ENCODE measurements around the gene PLCG2. TPM values are rescaled to one million over a fixed set of nuclear protein-coding genes. Genes with fewer than 3 reads are reported as not detected.

PLCG2 gene
- total and polyA plus RNA-seq, 2 of the 8 experiments (the other 6 are each of a cell fraction or from before 2014, with no cell fraction given), result 6.1 to 6.9 TPM

DNA sequence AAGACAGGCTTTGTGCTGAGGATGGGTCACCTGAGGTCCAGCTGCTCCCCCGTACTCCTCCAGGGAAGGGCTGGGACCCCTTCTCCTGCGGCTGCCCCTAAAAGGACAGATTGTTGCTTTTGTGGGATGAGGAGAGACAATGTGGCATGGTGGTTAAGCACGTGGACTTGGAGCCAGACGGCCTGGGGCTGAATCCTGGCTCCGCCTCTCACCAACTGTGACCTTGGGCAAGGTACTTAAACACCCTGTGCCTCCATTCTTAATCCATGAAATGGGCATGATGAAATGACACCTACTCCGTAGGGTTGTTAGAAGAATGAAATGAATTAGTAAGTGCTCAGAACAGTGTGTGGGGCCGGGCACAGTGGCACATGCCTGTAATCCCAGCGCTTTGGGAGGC lies 39.6 kb upstream of the PLCG2 start:
- Histone ChIP-seq H3K4me3 (ENCODE audit: extremely low read depth in 1 of 4, insufficient read depth in 2 of 4, low read depth in 3 of 4, low read length in 4 of 4) (no peak overlapping the region), H3K27me3 (replicated peaks in 1 of 4; ENCODE audit: control insufficient read depth in 3 of 4, extremely low read depth in 1 of 4, insufficient read depth in 3 of 4, low read length in 3 of 4) (no peaks in the 10 kb centered on the region), H3K4me2 (ENCODE audit: insufficient read depth in 1 of 2, low read depth in 2 of 2, low read length in 2 of 2) (no peak overlapping the region), H2BK5ac (ENCODE audit: low read depth, low read length) (no peak overlapping the region), H3K9ac (replicated peaks in 1 of 4; ENCODE audit: extremely low read depth in 1 of 4, low read depth in 3 of 4, low read length in 3 of 4) (no peak overlapping the region), H3K23ac (ENCODE audit: insufficient read length) (no peak overlapping the region), H2BK120ac (replicated peaks; ENCODE audit: low read depth, low read length) (no peak overlapping the region), H3K4me1 (replicated peaks in 1 of 4; ENCODE audit: control insufficient read depth in 3 of 4, insufficient read depth in 4 of 4, low read length in 3 of 4) (peaks cover 0 to 2% (median 0%) of the 10 kb centered on the region in 4 experiments; a peak in 3 of 7 replicates), H2AK5ac (ENCODE audit: low read depth, low read length) (no peak overlapping the region), H4K91ac (replicated peaks; ENCODE audit: insufficient read length, low read length) (no peak overlapping the region), H4K8ac (ENCODE audit: extremely low read depth, insufficient read depth, low read length) (no peak overlapping the region; the same call in 1 of the 2 replicates), H2AFZ (ENCODE audit: low read length) (no peak overlapping the region), H2BK20ac (ENCODE audit: low read length) (no peak overlapping the region), H4K5ac (ENCODE audit: insufficient read length, low read depth, low read length) (no peak overlapping the region), H3K56ac (replicated peaks; ENCODE audit: insufficient read length, low read depth, low read length) (no peak overlapping the region), H3K36me3 (ENCODE audit: control insufficient read depth in 2 of 4, insufficient read depth in 4 of 4, low read length in 3 of 4) (no peaks in the 10 kb centered on the region), H2BK15ac (ENCODE audit: low read length) (no peak overlapping the region), H3K18ac (ENCODE audit: extremely low read depth, low read length) (no peak overlapping the region), H3K14ac (ENCODE audit: insufficient read length) (no peak overlapping the region), H3K23me2 (ENCODE audit: low read depth, low read length) (no peaks in the 10 kb centered on the region; the same call in 1 of the 2 replicates), H3K79me1 (ENCODE audit: low read depth, low read length) (no peaks in the 10 kb centered on the region), H3K79me2 (ENCODE audit: control insufficient read depth in 1 of 2, insufficient read depth in 2 of 2, low read length in 2 of 2) (no peaks in the 10 kb centered on the region), H3K4ac (replicated peaks; ENCODE audit: insufficient read length, low read depth, low read length) (no peak overlapping the region), H3K9me3 (ENCODE audit: insufficient read depth in 2 of 2, low read depth in 1 of 2, low read length in 1 of 2) (no peaks in the 10 kb centered on the region), H2BK12ac (ENCODE audit: low read depth, low read length) (no peak overlapping the region), H4K20me1 (replicated peaks in 1 of 2; ENCODE audit: control insufficient read depth in 1 of 2, insufficient read depth in 2 of 2, low read length in 2 of 2) (no peaks in the 10 kb centered on the region), H3K27ac (ENCODE audit: low read depth, low read length) (no peak overlapping the region)
- POLR2A ChIA-PET (ENCODE audit: partially characterized antibody), result interaction anchor here (0.8 kb wide), 1 partner anchor 10 kb away, joined by 4 read pairs; no protein-coding TSS in a partner anchor
- no peak for TF ChIP-seq ATF2 (IDR thresholded peaks at IDR 0.05; ENCODE audit: low read length)
- WGBS, 2 experiments (ENCODE audit: extremely low coverage in 1 of 2, insufficient coverage in 1 of 2, insufficient read length in 1 of 2, insufficient replicate concordance in 2 of 2, low coverage in 1 of 2, low lambda C conversion rate in 2 of 2, missing lambda C conversion rate in 1 of 2), result 93% methylated on average over 8 of the region's 8 CpGs; no CpG with 5 or more reads in 1 of the 2 experiments
- CTCF ChIA-PET (ENCODE audit: partially characterized antibody), result interaction anchor here (0.6 to 4.5 kb wide), 18 partner anchors 9 to 414 kb away, joined by 3 to 29 read pairs (median 4); no protein-coding TSS in a partner anchor
- FAIRE-seq, result no peak
- no peak for DNase-seq (ENCODE audit: low read depth in 1 of 2, low spot score in 2 of 2)
